HG02981 (cell line): ENCODE data around the gene PAEP.
"Not testable (repeated sequence)": the region's sequence is repeated elsewhere in the genome, so short reads cannot be mapped to it uniquely, and the experiment has no call there.

ENCODE experiments used
- ATAC-seq: cut with Tn5 transposase; IDR thresholded peaks from one replicate; pipeline ENCODE4 v1.9.1; 2021; ENCODE audit warnings: mild to moderate bottlenecking, moderate library complexity; ENCODE audit not compliant: unreplicated experiment

The PAEP gene

GRCh38 chr9:135525241-135526088 lies 36.1 kb upstream of the PAEP start:
- no peak for ATAC-seq

- no peak for ATAC-seq
Measured at GRCh38 chr9:135526089-135526729, 35.3 kb upstream of the PAEP start.

- no peak for ATAC-seq
Measured at GRCh38 chr9:135526730-135527571, 34.6 kb upstream of the PAEP start.

DNA sequence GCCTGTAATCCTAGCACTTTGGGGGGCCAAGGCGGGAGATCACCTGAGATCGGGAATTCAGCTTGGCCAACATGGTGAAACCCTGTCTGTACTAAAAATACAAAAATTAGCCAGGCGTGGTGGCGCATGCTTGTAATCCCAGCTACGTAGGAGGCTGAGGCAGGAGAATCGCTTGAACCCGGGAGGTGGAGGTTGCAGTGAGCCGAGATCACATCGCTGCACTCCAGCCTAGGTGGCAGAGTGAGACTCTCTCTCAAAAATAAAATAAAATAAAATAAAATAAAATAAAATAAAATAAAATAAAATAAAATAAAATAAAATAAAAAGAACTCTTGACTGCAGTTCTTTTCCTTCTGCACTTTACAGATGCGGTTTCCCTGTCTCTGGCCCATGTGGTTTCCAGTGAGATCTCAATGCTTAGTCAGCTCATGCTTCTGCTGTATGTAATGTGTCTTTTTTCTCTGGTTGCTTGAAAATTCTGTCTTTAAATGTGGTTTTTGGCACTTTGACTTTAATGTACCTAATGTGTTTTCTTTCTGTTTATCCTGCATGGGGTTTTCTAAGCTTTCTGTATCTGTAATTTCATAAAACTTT lies 32.6 kb upstream of the PAEP start:
- ATAC-seq: not testable (repeated sequence)

DNA sequence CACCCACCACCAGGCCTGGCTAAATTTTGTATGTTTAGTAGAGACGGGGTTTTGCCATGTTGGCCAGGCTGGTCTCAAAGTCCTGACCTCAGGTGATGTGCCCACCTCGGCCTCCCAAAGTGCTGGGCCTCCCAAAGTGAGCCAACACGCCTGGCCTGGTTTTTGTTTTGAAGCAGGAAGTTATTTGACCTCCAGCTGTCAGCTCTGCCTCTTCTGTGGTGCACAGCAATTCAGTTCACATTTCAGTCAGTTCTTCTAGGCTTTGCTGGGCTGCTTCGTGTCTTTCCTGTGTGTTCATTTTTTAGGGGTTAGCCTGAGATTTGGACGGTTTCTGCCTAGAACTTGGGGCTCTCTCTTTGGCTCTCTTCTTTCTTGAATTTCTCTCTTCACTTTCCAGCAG lies 31.4 kb upstream of the PAEP start:
- ATAC-seq: no peak

DNA sequence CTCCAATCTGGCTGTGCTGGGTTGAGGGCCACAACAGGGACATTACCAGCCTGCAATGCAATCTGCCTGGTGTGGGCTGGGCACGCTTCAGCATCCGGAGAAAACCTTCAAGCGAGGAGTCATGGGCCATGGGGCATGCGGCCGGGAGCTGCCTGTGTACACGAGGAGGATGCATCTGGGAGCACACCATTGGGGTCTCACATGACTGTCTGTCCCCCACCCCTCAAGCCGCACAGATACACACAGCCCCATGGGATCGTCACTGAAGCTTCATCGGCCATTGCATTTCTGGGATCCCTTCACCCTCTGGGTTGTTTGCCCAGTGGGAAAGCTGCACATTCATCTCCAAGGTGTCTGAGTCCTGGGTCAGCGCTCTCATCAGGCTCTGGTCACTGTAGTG lies 30.5 kb upstream of the PAEP start:
- ATAC-seq: no peak

GRCh38 chr9:135533113-135533512 lies 28.4 kb upstream of the PAEP start:
- no peak for ATAC-seq

GRCh38 chr9:135533674-135534073 lies 27.9 kb upstream of the PAEP start:
- ATAC-seq: no peak

DNA sequence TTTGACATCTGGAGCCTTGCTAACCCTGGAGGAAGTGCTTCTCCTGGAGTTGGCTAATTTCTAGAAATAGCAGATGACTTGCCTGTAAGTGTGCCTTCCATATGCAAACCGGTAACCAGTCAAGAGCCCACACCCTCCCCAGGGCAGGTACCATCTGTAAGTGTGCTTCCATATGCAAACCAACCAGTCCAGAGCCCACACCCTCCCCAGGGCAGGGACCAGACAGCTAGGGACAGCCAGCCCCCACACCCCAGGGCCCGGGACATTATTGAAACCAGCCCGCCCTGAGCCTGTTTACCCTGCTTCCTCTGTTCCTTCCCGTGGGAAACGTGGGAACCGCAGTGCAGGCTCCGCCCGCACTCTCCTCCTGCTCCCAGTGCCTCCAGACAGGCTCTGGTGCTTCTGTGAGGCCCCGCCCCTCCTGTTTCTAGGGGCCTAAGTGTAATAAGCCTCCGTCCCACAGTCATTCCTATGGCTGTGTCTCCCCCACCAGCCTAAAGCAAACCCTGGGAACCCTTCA lies 27.3 kb upstream of the PAEP start:
- ATAC-seq: not testable (repeated sequence)

DNA sequence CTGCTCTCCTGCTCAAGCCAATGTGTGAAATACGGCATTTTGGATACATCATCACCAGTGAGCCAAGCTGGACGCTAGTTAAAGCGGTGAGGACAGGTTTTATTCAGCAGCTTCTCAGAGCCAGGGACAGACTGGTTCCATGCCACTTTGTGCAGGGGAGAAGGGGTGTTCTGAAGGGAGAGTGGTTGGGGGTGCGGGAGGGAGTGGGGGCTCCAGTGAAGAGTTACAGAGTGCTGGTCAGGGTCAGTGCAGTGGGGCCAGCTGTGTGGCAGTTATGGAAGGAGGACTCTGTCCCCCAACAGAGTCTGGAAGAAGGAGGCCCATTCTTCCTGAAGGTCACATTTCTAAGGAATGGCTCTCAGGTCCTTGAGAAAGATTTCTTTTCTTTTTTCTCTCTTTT lies 26.7 kb upstream of the PAEP start:
- not testable (repeated sequence) for ATAC-seq

GRCh38 chr9:135535631-135536030 lies 25.9 kb upstream of the PAEP start:
- ATAC-seq: not testable (repeated sequence)

- ATAC-seq: no peak
Measured at GRCh38 chr9:135536216-135536615, 25.3 kb upstream of the PAEP start.

DNA sequence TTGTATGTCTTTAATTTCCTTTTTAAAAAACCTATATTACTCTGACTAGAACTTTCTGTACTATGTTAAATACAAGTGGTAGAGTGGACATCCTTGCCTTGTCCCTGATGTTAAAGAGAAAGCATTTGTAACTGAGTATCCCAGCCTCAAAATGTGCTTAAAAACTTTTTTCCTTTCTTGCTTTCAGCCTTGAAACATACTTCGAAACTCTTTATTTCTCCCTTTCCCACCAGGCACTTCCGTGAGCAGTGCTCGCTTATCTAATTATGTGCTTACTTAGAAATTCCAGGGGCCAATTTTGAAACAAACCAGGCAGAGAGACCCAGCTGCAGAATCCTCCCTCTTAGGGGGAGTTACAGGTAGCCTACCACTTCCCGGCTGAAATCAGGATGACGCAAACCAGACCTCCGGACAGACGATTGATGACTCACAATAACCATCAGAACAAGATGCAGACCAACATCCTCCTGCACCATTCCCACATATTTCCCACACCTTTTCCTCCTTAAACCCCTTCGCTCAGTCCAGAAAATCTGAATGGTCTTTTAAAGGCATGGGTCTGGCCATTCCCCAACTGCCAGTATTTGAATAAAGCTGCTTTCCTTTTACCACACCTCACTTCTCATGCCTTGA lies 18.2 kb upstream of the PAEP start:
- not testable (repeated sequence) for ATAC-seq

- ATAC-seq: no peak
Measured at GRCh38 chr9:135544981-135545635, 16.4 kb upstream of the PAEP start.

GRCh38 chr9:135545646-135546176 lies 15.8 kb upstream of the PAEP start, which contains the start of gene OBP2A:
Gene OBP2A, plus strand, starts transcription at chr9:135546126. Its CDS starts 55 bp downstream, at chr9:135546181.
- not testable (repeated sequence) for ATAC-seq

GRCh38 chr9:135546792-135547617 lies 14.6 kb upstream of the PAEP start:
- not testable (repeated sequence) for ATAC-seq

DNA sequence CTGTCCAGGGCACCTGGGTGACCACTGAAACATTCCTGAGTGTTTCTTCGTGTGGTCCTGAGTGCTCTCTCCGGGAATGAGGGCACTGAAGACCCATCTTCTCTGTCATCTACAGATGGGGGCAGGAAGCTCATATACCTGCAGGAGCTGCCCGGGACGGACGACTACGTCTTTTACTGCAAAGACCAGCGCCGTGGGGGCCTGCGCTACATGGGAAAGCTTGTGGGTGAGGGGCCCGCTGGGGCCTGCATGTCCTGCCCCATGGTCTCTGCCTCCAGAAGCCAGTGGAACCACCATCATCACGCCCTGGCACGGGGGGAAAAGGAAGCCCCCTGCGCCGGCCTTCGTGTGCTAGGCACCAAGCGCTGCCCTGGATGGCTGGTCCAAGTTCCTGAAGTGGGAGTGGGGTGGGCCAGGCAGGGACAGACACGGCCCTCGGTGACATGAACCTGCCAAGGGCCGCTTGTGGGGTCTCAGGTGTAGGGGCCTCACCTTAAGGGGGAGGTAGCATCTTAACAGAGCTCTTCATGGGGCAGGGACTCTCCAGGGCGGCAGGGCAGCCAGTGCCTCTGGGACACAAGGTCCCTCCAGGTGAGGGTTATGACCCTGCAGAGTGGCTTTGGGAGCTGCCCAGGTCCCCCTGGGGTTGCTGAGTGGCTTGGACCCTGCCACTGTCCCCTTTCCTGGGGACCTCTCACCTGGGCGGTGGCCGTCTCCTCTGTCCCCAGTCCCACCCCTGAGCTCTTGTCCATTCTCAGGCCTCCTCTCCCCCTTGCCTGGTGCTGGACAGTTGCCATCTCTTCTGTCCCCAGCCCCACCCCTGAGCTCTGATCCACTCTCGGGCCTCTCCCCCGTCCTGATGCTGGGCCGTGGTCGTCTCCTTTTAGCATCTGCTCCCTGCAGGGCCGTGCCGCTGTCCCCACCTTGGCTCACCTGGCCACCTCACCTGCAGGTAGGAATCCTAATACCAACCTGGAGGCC lies 13.5 kb upstream of the PAEP start:
- no peak for ATAC-seq
